Neural cell (in vitro differentiated cells): ENCODE measurements around the gene PPP2R5E. TPM values are rescaled to one million over a fixed set of nuclear protein-coding genes. Genes with fewer than 3 reads are reported as not detected.

Experiments
- H2AFZ ChIP-seq: fragments of 200-600, 300-800 bp; sonication (generic), shearing (Covaris generic); 2 replicates; pipeline ENCODE4 v1.6.0; 2014; ENCODE audit warnings: low read depth, mild to moderate bottlenecking, antibody characterized with exemption, low read length, moderate library complexity
- H3F3A ChIP-seq: fragments of 200-600 bp; shearing (Covaris generic); 2 replicates; pipeline ENCODE4 v1.6.1; 2016; ENCODE audit warnings: mild to moderate bottlenecking, moderate library complexity, mixed read lengths, antibody characterized with exemption, low read length; ENCODE audit not compliant: insufficient read depth, poor library complexity, severe bottlenecking
- H3K27ac ChIP-seq: fragments of 200-600, 300-800 bp; sonication (generic), shearing (Covaris generic); 2 replicates; pipeline ENCODE4 v1.5.1; 2014; ENCODE audit warnings: mild to moderate bottlenecking, low read length, moderate library complexity
- H3K27me3 ChIP-seq: fragments of 300-800, 200-600 bp; sonication (generic), shearing (Covaris generic); 2 replicates; pipeline ENCODE4 v1.6.0; 2014; ENCODE audit warnings: mild to moderate bottlenecking, low read depth, low read length, moderate library complexity; ENCODE audit not compliant: insufficient read depth
- H3K36me3 ChIP-seq: fragments of 300-800, 200-600 bp; sonication (generic), shearing (Covaris generic); 2 replicates; pipeline ENCODE4 v1.5.1; 2014; ENCODE audit warnings: mild to moderate bottlenecking, antibody characterized with exemption, low read length, moderate library complexity; ENCODE audit not compliant: insufficient read depth
- H3K4me2 ChIP-seq: fragments of 300-800, 200-600 bp; sonication (generic), shearing (Covaris generic); 2 replicates; pipeline ENCODE4 v1.6.0; 2014; ENCODE audit warnings: mild to moderate bottlenecking, low read length
- H3K4me3 ChIP-seq: fragments of 300-800, 200-600 bp; sonication (generic), shearing (Covaris generic); 2 replicates; pipeline ENCODE4 v1.5.1; 2014; ENCODE audit warnings: mild to moderate bottlenecking, low read length, moderate library complexity
- H3K79me2 ChIP-seq: fragments of 200-600 bp; shearing (Covaris generic); replicated peaks from 2 replicates; pipeline ENCODE4 v1.6.0; 2014; ENCODE audit warnings: mild to moderate bottlenecking, low read length, moderate library complexity; ENCODE audit not compliant: insufficient read depth
- H3K9ac ChIP-seq: fragments of 300-800, 200-600 bp; sonication (generic), shearing (Covaris generic); 2 replicates; pipeline ENCODE4 v1.6.1; 2016; ENCODE audit warnings: mild to moderate bottlenecking, low read length, mixed read lengths
- H3K9me2 ChIP-seq: fragments of 200-600 bp; shearing (Covaris generic); 2 replicates; pipeline ENCODE4 v1.6.1; 2016; ENCODE audit warnings: mild to moderate bottlenecking, low read length, mixed read lengths; ENCODE audit not compliant: insufficient read depth
- H3K9me3 ChIP-seq: fragments of 200-600, 300-800 bp; sonication (generic), shearing (Covaris generic); 2 replicates; pipeline ENCODE4 v1.6.1; 2016; ENCODE audit warnings: mild to moderate bottlenecking, mixed run types, low read length, moderate library complexity, mixed read lengths
- H4K20me1 ChIP-seq: fragments of 200-600 bp; shearing (Covaris generic); 2 replicates; pipeline ENCODE4 v1.6.1; 2016; ENCODE audit warnings: mild to moderate bottlenecking, mixed run types; ENCODE audit not compliant: insufficient read depth
- CTCF ChIP-seq: fragments of 450-650 bp; IDR thresholded peaks from 2 replicates; pipeline ENCODE4 v1.5.1; 2014; ENCODE audit warnings: antibody characterized with exemption, mild to moderate bottlenecking, moderate library complexity; ENCODE audit not compliant: poor library complexity, severe bottlenecking
- EP300 ChIP-seq: fragments of 450-650 bp; conservative IDR thresholded peaks from 2 replicates; pipeline ENCODE4 v1.6.1; 2014; ENCODE audit warnings: antibody characterized with exemption, mild to moderate bottlenecking, moderate library complexity; ENCODE audit not compliant: poor library complexity, severe bottlenecking
- EZH2 ChIP-seq: fragments of 200-600, 300-800 bp; shearing (Covaris generic), sonication (generic); IDR thresholded peaks from 2 replicates; pipeline ENCODE4 v1.6.1; 2014; ENCODE audit warnings: antibody characterized with exemption, low read length, borderline replicate concordance, mild to moderate bottlenecking; ENCODE audit not compliant: insufficient read depth, poor library complexity, severe bottlenecking
- MXI1 ChIP-seq: fragments of 450-650 bp; conservative IDR thresholded peaks from 2 replicates; pipeline ENCODE4 v1.6.1; 2014; ENCODE audit warnings: antibody characterized with exemption, mild to moderate bottlenecking; ENCODE audit not compliant: poor library complexity, severe bottlenecking
- POLR2AphosphoS5 ChIP-seq: IDR thresholded peaks from 2 replicates; pipeline ENCODE4 v1.6.1; 2012
- RAD21 ChIP-seq: fragments of 450-650 bp; conservative IDR thresholded peaks from 2 replicates; pipeline ENCODE4 v1.6.1; 2014; ENCODE audit warnings: antibody characterized with exemption, mild to moderate bottlenecking, moderate library complexity
- REST ChIP-seq: IDR thresholded peaks from 2 replicates; pipeline ENCODE4 v1.6.1; 2012; ENCODE audit warnings: borderline replicate concordance
- SMC3 ChIP-seq: fragments of 450-650 bp; conservative IDR thresholded peaks from 2 replicates; pipeline ENCODE4 v1.6.1; 2014; ENCODE audit warnings: antibody characterized with exemption, mild to moderate bottlenecking, moderate library complexity; ENCODE audit not compliant: poor library complexity
- TAF1 ChIP-seq: IDR thresholded peaks from 2 replicates; pipeline ENCODE4 v1.6.1; 2012; ENCODE audit warnings: low read depth
- polyA plus RNA-seq: library from polyadenylated mRNA; depleted of rRNA; stranded (reverse); fragments of >200 nt; gene quantifications from 2 replicates; pipeline ENCODE4 v1.2.3, GENCODE V29; 2014

Gene PPP2R5E
- polyA plus RNA-seq, 1 donor from 2014 or later = 26.7 TPM

GRCh38 chr14:63581491-63581890, 38.3 kb upstream of the PPP2R5E start:
- Histone ChIP-seq H3K4me3 (no peak overlapping the region), H3K4me2 (no peak overlapping the region), H3K36me3 (no peaks in the 10 kb centered on the region), H3K9ac (no peak overlapping the region), H3K27ac (no peak overlapping the region), H3K9me2 (no peaks in the 10 kb centered on the region), H3K9me3 (no peaks in the 10 kb centered on the region), H3F3A (no peaks in the 10 kb centered on the region), H3K79me2 (no peaks in the 10 kb centered on the region), H2AFZ (no peak overlapping the region), H3K27me3 (no peaks in the 10 kb centered on the region), H4K20me1 (no peaks in the 10 kb centered on the region)
- TF ChIP-seq REST (no peak), MXI1 (no peak), EP300 (no peak), POLR2AphosphoS5 (no peak), SMC3 (no peak), CTCF (no peak), RAD21 (no peak), EZH2 (no peak), TAF1 (no peak)

- Histone ChIP-seq H3F3A (no peaks in the 10 kb centered on the region), H3K9ac (no peak overlapping the region), H3K79me2 (no peaks in the 10 kb centered on the region), H3K36me3 (no peaks in the 10 kb centered on the region), H3K4me3 (no peak overlapping the region), H3K9me3 (no peaks in the 10 kb centered on the region), H3K27ac (no peak overlapping the region), H3K9me2 (no peaks in the 10 kb centered on the region), H2AFZ (no peak overlapping the region), H4K20me1 (no peaks in the 10 kb centered on the region), H3K4me2 (no peak overlapping the region), H3K27me3 (no peaks in the 10 kb centered on the region)
- TF ChIP-seq EP300 (no peak), MXI1 (no peak), TAF1 (no peak), CTCF (no peak), RAD21 (no peak), POLR2AphosphoS5 (no peak), SMC3 (no peak), EZH2 (no peak), REST (no peak)
Observed at GRCh38 chr14:63578300-63578699, 35.1 kb upstream of the PPP2R5E start.
